SK-N-SH treated with all-trans-retinoic acid at 6 μM for 48 hours (cell line): ENCODE data around the gene OSGEP.

Source experiments
- BACH2 ChIP-seq: fragments of 250-450 bp; sonication (Bioruptor Pico); IDR thresholded peaks from 2 replicates; pipeline ENCODE4 v1.9.0; 2021; ENCODE audit warnings: mild to moderate bottlenecking, borderline replicate concordance
- SNAI2 ChIP-seq: fragments of 250-450 bp; sonication (Bioruptor Pico); IDR thresholded peaks from 2 replicates; pipeline ENCODE4 v1.5.0; 2020; ENCODE audit warnings: mild to moderate bottlenecking, moderate library complexity
- TCF4 ChIP-seq: fragments of 250-450 bp; sonication (Bioruptor Pico); IDR thresholded peaks from 2 replicates; pipeline ENCODE4 v1.8.0; 2021; ENCODE audit warnings: mild to moderate bottlenecking, moderate library complexity, borderline replicate concordance
- ZC3H10 ChIP-seq: fragments of 250-450 bp; sonication (Bioruptor Pico); IDR thresholded peaks from 2 replicates; pipeline ENCODE4 v1.5.1; 2021; ENCODE audit warnings: mild to moderate bottlenecking, moderate library complexity
- TF ChIP-seq, protein P1 (sequence below): fragments of 250-450 bp; sonication (Bioruptor Pico); IDR thresholded peaks from 2 replicates; pipeline ENCODE4 v1.8.0; 2020; ENCODE audit warnings: mild to moderate bottlenecking, moderate library complexity, borderline replicate concordance
- TF ChIP-seq, protein P2 (sequence below): fragments of 250-450 bp; sonication (Bioruptor Pico); IDR thresholded peaks from 2 replicates; pipeline ENCODE4 v1.5.0; 2020; ENCODE audit warnings: mild to moderate bottlenecking, moderate library complexity
- TF ChIP-seq, protein P3 (sequence below): fragments of 250-450 bp; sonication (Bioruptor Pico); IDR thresholded peaks from 2 replicates; pipeline ENCODE4 v1.5.1; 2020; ENCODE audit warnings: low read depth, mild to moderate bottlenecking, moderate library complexity

DNA sequence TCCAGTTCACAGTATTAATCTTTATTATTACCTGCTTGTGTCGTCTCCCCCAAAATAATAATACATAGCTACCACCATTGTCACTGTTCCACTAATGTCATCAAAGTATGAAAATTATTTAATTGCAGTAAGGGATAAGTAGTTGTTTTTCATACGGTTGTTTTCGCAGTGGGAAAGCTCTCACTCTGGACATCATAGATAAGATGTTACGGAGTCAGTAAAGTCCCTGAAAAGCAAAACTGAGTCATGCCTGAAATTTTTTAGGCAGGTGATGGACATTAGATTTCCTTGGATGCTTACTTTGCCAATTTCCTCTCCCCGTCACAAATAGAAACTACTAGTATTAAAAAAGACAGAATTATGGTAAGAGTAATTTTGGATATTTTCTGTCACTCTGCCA is 27.8 kb upstream of the OSGEP start:
- TF ChIP-seq, protein P1, sequence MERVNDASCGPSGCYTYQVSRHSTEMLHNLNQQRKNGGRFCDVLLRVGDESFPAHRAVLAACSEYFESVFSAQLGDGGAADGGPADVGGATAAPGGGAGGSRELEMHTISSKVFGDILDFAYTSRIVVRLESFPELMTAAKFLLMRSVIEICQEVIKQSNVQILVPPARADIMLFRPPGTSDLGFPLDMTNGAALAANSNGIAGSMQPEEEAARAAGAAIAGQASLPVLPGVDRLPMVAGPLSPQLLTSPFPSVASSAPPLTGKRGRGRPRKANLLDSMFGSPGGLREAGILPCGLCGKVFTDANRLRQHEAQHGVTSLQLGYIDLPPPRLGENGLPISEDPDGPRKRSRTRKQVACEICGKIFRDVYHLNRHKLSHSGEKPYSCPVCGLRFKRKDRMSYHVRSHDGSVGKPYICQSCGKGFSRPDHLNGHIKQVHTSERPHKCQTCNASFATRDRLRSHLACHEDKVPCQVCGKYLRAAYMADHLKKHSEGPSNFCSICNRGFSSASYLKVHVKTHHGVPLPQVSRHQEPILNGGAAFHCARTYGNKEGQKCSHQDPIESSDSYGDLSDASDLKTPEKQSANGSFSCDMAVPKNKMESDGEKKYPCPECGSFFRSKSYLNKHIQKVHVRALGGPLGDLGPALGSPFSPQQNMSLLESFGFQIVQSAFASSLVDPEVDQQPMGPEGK (CRISPR knock-in tag), result no peak
- TF ChIP-seq SNAI2 (no peak), ZC3H10 (CRISPR knock-in tag) (no peak), BACH2 (CRISPR knock-in tag) (no peak), TCF4 (CRISPR knock-in tag) (no peak)
- TF ChIP-seq, protein P2, sequence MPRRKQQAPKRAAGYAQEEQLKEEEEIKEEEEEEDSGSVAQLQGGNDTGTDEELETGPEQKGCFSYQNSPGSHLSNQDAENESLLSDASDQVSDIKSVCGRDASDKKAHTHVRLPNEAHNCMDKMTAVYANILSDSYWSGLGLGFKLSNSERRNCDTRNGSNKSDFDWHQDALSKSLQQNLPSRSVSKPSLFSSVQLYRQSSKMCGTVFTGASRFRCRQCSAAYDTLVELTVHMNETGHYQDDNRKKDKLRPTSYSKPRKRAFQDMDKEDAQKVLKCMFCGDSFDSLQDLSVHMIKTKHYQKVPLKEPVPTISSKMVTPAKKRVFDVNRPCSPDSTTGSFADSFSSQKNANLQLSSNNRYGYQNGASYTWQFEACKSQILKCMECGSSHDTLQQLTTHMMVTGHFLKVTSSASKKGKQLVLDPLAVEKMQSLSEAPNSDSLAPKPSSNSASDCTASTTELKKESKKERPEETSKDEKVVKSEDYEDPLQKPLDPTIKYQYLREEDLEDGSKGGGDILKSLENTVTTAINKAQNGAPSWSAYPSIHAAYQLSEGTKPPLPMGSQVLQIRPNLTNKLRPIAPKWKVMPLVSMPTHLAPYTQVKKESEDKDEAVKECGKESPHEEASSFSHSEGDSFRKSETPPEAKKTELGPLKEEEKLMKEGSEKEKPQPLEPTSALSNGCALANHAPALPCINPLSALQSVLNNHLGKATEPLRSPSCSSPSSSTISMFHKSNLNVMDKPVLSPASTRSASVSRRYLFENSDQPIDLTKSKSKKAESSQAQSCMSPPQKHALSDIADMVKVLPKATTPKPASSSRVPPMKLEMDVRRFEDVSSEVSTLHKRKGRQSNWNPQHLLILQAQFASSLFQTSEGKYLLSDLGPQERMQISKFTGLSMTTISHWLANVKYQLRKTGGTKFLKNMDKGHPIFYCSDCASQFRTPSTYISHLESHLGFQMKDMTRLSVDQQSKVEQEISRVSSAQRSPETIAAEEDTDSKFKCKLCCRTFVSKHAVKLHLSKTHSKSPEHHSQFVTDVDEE, result no peak
- TF ChIP-seq, protein P3, sequence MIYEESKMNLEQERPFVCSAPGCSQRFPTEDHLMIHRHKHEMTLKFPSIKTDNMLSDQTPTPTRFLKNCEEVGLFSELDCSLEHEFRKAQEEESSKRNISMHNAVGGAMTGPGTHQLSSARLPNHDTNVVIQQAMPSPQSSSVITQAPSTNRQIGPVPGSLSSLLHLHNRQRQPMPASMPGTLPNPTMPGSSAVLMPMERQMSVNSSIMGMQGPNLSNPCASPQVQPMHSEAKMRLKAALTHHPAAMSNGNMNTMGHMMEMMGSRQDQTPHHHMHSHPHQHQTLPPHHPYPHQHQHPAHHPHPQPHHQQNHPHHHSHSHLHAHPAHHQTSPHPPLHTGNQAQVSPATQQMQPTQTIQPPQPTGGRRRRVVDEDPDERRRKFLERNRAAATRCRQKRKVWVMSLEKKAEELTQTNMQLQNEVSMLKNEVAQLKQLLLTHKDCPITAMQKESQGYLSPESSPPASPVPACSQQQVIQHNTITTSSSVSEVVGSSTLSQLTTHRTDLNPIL, result no peak
